Keratinocyte (primary cell): ENCODE results near the gene WDR46.

Experiments used
- EZH2 ChIP-seq: IDR thresholded peaks from one replicate; pipeline ENCODE4 v1.6.1; 2012; ENCODE audit warnings: inconsistent platforms, mild to moderate bottlenecking, low read length, moderate library complexity
- TF ChIP-seq, protein P1 (sequence below), 3 experiments: IDR thresholded peaks in 1 of 3; conservative IDR thresholded peaks in 1 of 3; optimal IDR thresholded peaks in 1 of 3; 2 replicates in 2 of 3; 3 replicates in 1 of 3; pipeline versions ENCODE3 to v1.5.1; 2011; ENCODE audit warnings: low read length in 3 of 3, mild to moderate bottlenecking in 3 of 3, moderate library complexity in 2 of 3, control low read depth in 1 of 3, inconsistent platforms in 1 of 3; ENCODE audit not compliant: insufficient read depth in 2 of 3; ENCODE audit errors: extremely low read depth in 1 of 3

DNA sequence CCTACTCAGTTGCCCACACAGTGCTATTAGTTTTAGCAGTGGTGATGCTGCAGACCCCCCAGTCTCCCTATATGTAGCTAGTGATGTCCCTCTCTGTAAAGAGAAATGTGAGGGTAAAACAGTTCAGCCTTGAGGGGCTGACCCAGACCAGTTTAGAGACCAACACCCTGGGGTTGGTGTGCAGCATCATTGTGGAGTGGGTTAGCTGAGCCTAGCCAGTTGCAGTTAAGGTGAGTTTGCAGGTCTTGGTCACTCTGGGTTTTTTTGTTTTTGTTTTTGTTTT, 12.5 kb downstream of the WDR46 start:
- TF ChIP-seq, protein P1, sequence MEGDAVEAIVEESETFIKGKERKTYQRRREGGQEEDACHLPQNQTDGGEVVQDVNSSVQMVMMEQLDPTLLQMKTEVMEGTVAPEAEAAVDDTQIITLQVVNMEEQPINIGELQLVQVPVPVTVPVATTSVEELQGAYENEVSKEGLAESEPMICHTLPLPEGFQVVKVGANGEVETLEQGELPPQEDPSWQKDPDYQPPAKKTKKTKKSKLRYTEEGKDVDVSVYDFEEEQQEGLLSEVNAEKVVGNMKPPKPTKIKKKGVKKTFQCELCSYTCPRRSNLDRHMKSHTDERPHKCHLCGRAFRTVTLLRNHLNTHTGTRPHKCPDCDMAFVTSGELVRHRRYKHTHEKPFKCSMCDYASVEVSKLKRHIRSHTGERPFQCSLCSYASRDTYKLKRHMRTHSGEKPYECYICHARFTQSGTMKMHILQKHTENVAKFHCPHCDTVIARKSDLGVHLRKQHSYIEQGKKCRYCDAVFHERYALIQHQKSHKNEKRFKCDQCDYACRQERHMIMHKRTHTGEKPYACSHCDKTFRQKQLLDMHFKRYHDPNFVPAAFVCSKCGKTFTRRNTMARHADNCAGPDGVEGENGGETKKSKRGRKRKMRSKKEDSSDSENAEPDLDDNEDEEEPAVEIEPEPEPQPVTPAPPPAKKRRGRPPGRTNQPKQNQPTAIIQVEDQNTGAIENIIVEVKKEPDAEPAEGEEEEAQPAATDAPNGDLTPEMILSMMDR (optimal IDR thresholded peaks at IDR 0.05 in 1 of 3, IDR thresholded peaks at IDR 0.05 in 1 of 3, conservative IDR thresholded peaks at IDR 0.05 in 1 of 3; ENCODE audit: extremely low read depth in 1 of 3, insufficient read depth in 2 of 3, low read length in 3 of 3): no peak
- no peak for TF ChIP-seq EZH2
